Fibroblast of skin of scalp (primary cell): Measurements from ENCODE around the gene TXLNB.
"Not testable (repeated sequence)": the region's sequence is repeated elsewhere in the genome, so short reads cannot be mapped to it uniquely, and the experiment has no call there.

Experiments used
- DNase-seq: peaks from one replicate; pipeline ENCODE4 v3.0.0-alpha.2; 2013

Gene TXLNB

GRCh38 chr6:139231206-139231605 lies 60.6 kb downstream of the TXLNB start:
- DNase-seq, result no peak

- DNase-seq, result peak; percentile 27
Measured at GRCh38 chr6:139230391-139230840, 61.4 kb downstream of the TXLNB start.

GRCh38 chr6:139228387-139228786 lies 63.4 kb downstream of the TXLNB start:
- DNase-seq, result not testable (repeated sequence)

- no peak for DNase-seq
Measured at GRCh38 chr6:139219746-139220145, 72.1 kb downstream of the TXLNB start.

- peak; percentile 93 for DNase-seq
Measured at GRCh38 chr6:139219271-139219729, 72.5 kb downstream of the TXLNB start.

- DNase-seq, result not testable (repeated sequence)
Measured at GRCh38 chr6:139212460-139212859, 79.3 kb downstream of the TXLNB start.

GRCh38 chr6:139210766-139211165 lies 81.0 kb downstream of the TXLNB start:
- not testable (repeated sequence) for DNase-seq

- no peak for DNase-seq
Measured at GRCh38 chr6:139205843-139206242, 86.0 kb downstream of the TXLNB start.

GRCh38 chr6:139204978-139205377 lies 86.8 kb downstream of the TXLNB start:
- no peak for DNase-seq

GRCh38 chr6:139201378-139201777 lies 90.4 kb downstream of the TXLNB start:
- DNase-seq, result no peak

GRCh38 chr6:139198529-139199288 lies 93.1 kb downstream of the TXLNB start:
- DNase-seq, result no peak

GRCh38 chr6:139194740-139195139 lies 97.1 kb downstream of the TXLNB start:
- no peak for DNase-seq
